Activated T-cell treated with anti-CD3 and anti-CD28 coated beads, Interleukin-2, amount 50 U/mL, for 72 hours (primary cell): ENCODE measurements around the gene FOXD4. TPM values are rescaled to one million over a fixed set of nuclear protein-coding genes. Genes with fewer than 3 reads are reported as not detected.
"Not testable (repeated sequence)": the region's sequence is repeated elsewhere in the genome, so short reads cannot be mapped to it uniquely, and the experiment has no call there.

Source experiments
- ATAC-seq, 2 donors: fragments of 150-1000 bp; cut with Tn5 transposase; replicated peaks in 1 of 2; 2 replicates each; pipeline ENCODE4 v1.10.0; 2021; ENCODE audit warnings: moderate library complexity in 2 of 2, mild to moderate bottlenecking in 1 of 2
- DNase-seq, 2 donors: peaks; one replicate each; pipeline ENCODE4 v3.0.0; 2021 to 2022; ENCODE audit warnings: mixed read lengths in 1 of 2
- H3K27ac Mint-ChIP-seq: one replicate; pipeline ENCODE4 v1.8.0; 2022; ENCODE audit warnings: mild to moderate bottlenecking, moderate library complexity, mixed read lengths
- H3K27me3 Mint-ChIP-seq: one replicate; pipeline ENCODE4 v1.8.0; 2022; ENCODE audit warnings: low read depth, mixed read lengths
- H3K36me3 Mint-ChIP-seq, 2 donors: one replicate each; pipeline ENCODE4 v1.8.0; 2022; ENCODE audit warnings: mixed read lengths in 2 of 2, mild to moderate bottlenecking in 1 of 2; ENCODE audit not compliant: insufficient read depth in 2 of 2
- H3K4me1 Mint-ChIP-seq: one replicate; pipeline ENCODE4 v1.8.0; 2022; ENCODE audit warnings: low read depth, mixed read lengths
- H3K4me3 Mint-ChIP-seq, 2 donors: one replicate each; pipeline ENCODE4 v1.8.0; 2022; ENCODE audit warnings: mild to moderate bottlenecking in 2 of 2, mixed read lengths in 2 of 2, moderate library complexity in 2 of 2
- H3K9me3 Mint-ChIP-seq, 2 donors: one replicate each; pipeline ENCODE4 v1.8.0; 2022; ENCODE audit warnings: mixed read lengths in 2 of 2
- total RNA-seq, 2 donors: library from RNA; stranded (reverse); gene quantifications; one replicate each; pipeline ENCODE4 v1.2.3, GENCODE V29; 2022

The FOXD4 gene
- total RNA-seq, 2 donors from 2014 or later: 0.38 TPM; not detected in 1

- H3K4me1 Mint-ChIP-seq, DNase-seq, H3K36me3 Mint-ChIP-seq, H3K9me3 Mint-ChIP-seq, ATAC-seq, H3K4me3 Mint-ChIP-seq, H3K27me3 Mint-ChIP-seq, H3K27ac Mint-ChIP-seq: not testable (repeated sequence)
Observed at GRCh38 chr9:82932-83689, 35.1 kb downstream of the FOXD4 start.

GRCh38 chr9:78333-78732, 39.9 kb downstream of the FOXD4 start:
- not testable (repeated sequence) for H3K4me3 Mint-ChIP-seq, ATAC-seq, H3K9me3 Mint-ChIP-seq, DNase-seq, H3K27ac Mint-ChIP-seq, H3K27me3 Mint-ChIP-seq, H3K36me3 Mint-ChIP-seq, H3K4me1 Mint-ChIP-seq

- not testable (repeated sequence) for H3K4me3 Mint-ChIP-seq, DNase-seq, H3K9me3 Mint-ChIP-seq, ATAC-seq, H3K36me3 Mint-ChIP-seq, H3K4me1 Mint-ChIP-seq, H3K27ac Mint-ChIP-seq
- peaks cover 12% of the 10 kb centered on the region for H3K27me3 Mint-ChIP-seq
Observed at GRCh38 chr9:76389-76788, 41.8 kb downstream of the FOXD4 start.

GRCh38 chr9:73900-74525, 44.2 kb downstream of the FOXD4 start:
- DNase-seq, H3K9me3 Mint-ChIP-seq, H3K27ac Mint-ChIP-seq, H3K4me1 Mint-ChIP-seq, H3K27me3 Mint-ChIP-seq, H3K36me3 Mint-ChIP-seq: not testable (repeated sequence)
- ATAC-seq: peak in 1 of 2 donors; percentile 3
- H3K4me3 Mint-ChIP-seq: peak overlapping the region; percentile 61 to 75

- peak overlapping the region; percentile 55 to 75 for H3K4me3 Mint-ChIP-seq
- not testable (repeated sequence) for H3K36me3 Mint-ChIP-seq, H3K4me1 Mint-ChIP-seq, H3K27me3 Mint-ChIP-seq, H3K27ac Mint-ChIP-seq, H3K9me3 Mint-ChIP-seq
- ATAC-seq: peak; percentile 73 to 77
- peak; percentile 18 to 25 for DNase-seq
Observed at GRCh38 chr9:73076-73899, 44.9 kb downstream of the FOXD4 start.

Other genes with a start within 250 kb of the FOXD4 start
- 10 to 100 TPM; 11.8 to 21.2 TPM for gene WASHC1, start 89.0 kb downstream of the FOXD4 start, total RNA-seq
- 10 to 100 TPM; 28.5 to 34.8 TPM for gene ZNG1A, start 60.6 kb upstream of the FOXD4 start, total RNA-seq
- 100 to 1,000 TPM; 199 to 213 TPM for gene DOCK8, start 96.4 kb upstream of the FOXD4 start, total RNA-seq